ENCODE measurements around the gene BLACAT1. TPM values are rescaled to one million over a fixed set of nuclear protein-coding genes. Genes with fewer than 3 reads are reported as not detected.
"Not testable (repeated sequence)": the region's sequence is repeated elsewhere in the genome, so short reads cannot be mapped to it uniquely, and the experiment has no call there.

Gene BLACAT1
- total RNA-seq, 1 experiment from 2014 or later: 13.5 TPM

DNA sequence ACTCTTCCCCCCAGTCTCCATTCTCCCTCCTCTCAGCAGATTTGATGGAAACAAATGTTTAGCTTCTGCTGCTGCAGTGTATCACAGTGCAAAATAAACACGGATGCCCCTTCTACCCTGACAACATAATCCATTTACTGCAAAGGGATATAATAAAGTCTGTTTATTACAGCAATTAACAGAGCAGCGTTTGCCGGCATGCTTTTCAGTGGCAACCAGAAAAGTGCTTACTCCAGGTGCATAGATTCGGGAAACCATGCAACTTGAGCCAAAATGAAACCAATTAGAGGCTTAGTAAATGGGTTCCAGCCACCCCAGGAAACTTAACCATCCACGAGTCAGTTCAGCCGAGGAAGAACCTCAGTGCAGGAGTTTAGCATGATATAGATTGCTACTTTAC lies 21.1 kb downstream of the BLACAT1 start:
- ChIA-PET POLR2A (ENCODE audit: unreplicated experiment) (interaction anchor here (0.7 kb wide), 1 partner anchor 114 kb away, joined by 5 read pairs; no protein-coding TSS in a partner anchor), CTCF (no interaction called here)
- Histone ChIP-seq H3K4me2 (no peak overlapping the region), H3K9me2 (ENCODE audit: insufficient read depth) (no peaks in the 10 kb centered on the region), H2AFZ (no peak overlapping the region), H3K9me3 (ENCODE audit: insufficient read depth, low read depth) (no peaks in the 10 kb centered on the region), H3K79me2 (ENCODE audit: low read depth) (no peaks in the 10 kb centered on the region), H3K4me3 (no peak overlapping the region), H3K36me3 (ENCODE audit: low read depth) (no peaks in the 10 kb centered on the region), H3K4me1 (replicated peaks; ENCODE audit: insufficient read depth) (no peaks in the 10 kb centered on the region), H4K20me1 (ENCODE audit: insufficient read depth) (no peaks in the 10 kb centered on the region), H3F3A (ENCODE audit: insufficient read depth, low read depth) (0 out of 2 replicates have a peak, but pooled peaks cover 5% of the 10 kb centered on the region), H3K27me3 (ENCODE audit: insufficient read depth, low read depth) (peaks cover 6% of the 10 kb centered on the region; the same call in 1 of the 2 replicates), H3K27ac (no peak overlapping the region)
- TF ChIP-seq, protein P1, sequence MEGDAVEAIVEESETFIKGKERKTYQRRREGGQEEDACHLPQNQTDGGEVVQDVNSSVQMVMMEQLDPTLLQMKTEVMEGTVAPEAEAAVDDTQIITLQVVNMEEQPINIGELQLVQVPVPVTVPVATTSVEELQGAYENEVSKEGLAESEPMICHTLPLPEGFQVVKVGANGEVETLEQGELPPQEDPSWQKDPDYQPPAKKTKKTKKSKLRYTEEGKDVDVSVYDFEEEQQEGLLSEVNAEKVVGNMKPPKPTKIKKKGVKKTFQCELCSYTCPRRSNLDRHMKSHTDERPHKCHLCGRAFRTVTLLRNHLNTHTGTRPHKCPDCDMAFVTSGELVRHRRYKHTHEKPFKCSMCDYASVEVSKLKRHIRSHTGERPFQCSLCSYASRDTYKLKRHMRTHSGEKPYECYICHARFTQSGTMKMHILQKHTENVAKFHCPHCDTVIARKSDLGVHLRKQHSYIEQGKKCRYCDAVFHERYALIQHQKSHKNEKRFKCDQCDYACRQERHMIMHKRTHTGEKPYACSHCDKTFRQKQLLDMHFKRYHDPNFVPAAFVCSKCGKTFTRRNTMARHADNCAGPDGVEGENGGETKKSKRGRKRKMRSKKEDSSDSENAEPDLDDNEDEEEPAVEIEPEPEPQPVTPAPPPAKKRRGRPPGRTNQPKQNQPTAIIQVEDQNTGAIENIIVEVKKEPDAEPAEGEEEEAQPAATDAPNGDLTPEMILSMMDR (conservative IDR thresholded peaks at IDR 0.05): no peak
- no peak for TF ChIP-seq EZH2 (IDR thresholded peaks at IDR 0.05; ENCODE audit: low read depth)
- DNase-seq: no peak
- BruUV-seq (replicated peaks): no TSS peak
- intact Hi-C loops (cut with micrococcal nuclease; ENCODE audit: unreplicated experiment): no loop called here

DNA sequence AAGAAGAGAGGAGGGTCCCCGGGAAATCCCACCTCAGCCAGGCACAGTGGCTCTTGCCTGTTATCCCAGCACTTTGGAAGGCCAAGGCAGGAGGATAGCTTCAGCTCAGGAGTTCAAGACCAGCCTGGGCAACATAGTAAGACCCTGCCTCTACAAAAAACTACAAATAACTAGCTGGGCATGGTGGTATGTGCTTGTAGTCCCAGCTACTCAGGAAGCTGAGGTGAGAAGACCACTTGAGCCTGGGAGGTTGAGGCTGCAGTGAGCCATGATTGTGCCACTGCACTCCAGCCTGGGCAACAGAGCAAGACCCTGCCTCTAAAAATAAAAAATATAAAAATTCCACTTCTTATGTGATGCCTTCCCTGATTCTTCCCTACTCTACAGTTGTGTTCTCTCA lies 23.2 kb downstream of the BLACAT1 start:
- H3K27me3 ChIP-seq (ENCODE audit: insufficient read depth, low read depth): peaks cover 21% of the 10 kb centered on the region; the same call in 1 of the 2 replicates
- BruUV-seq (replicated peaks); H3K4me1 ChIP-seq (replicated peaks; ENCODE audit: insufficient read depth); H3K9me2 ChIP-seq (ENCODE audit: insufficient read depth); H3F3A ChIP-seq (ENCODE audit: insufficient read depth, low read depth); DNase-seq; H3K4me2 ChIP-seq; H2AFZ ChIP-seq; CTCF ChIA-PET; H4K20me1 ChIP-seq (ENCODE audit: insufficient read depth); H3K36me3 ChIP-seq (ENCODE audit: low read depth); H3K9me3 ChIP-seq (ENCODE audit: insufficient read depth, low read depth); H3K4me3 ChIP-seq; intact Hi-C loops (cut with micrococcal nuclease; ENCODE audit: unreplicated experiment); H3K79me2 ChIP-seq (ENCODE audit: low read depth); H3K27ac ChIP-seq: not testable (repeated sequence)
- POLR2A ChIA-PET (ENCODE audit: unreplicated experiment): interaction anchor here (0.7 to 1.0 kb wide), 2 partner anchors 17 to 88 kb away, joined by 4 to 6 read pairs; no protein-coding TSS in a partner anchor

DNA sequence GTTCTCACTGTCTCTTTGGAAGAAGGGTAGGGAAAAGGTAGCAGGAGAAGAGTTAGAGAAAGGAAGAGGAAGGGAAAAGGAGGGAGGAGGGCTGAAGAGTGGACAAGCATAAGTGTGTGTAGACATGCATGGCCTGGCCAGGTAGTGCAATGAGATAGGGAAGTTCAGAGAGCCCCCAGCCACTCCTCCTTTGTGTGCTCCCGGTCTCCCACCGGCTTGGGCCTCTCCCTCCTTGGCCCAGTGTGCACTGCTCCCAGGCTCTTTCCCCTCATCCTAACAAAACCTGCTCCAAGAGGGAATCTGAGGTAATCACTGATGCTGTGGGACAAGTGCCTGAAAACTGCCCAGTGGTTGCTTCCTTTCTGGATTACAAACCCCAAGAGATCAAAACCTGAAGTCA lies 23.7 kb downstream of the BLACAT1 start:
- ChIA-PET POLR2A (ENCODE audit: unreplicated experiment) (interaction anchor here (0.7 kb wide), 1 partner anchor 89 kb away, joined by 6 read pairs; no protein-coding TSS in a partner anchor), CTCF (interaction anchor here (0.7 kb wide), 1 partner anchor 23 kb away, joined by 3 read pairs; no protein-coding TSS in a partner anchor)
- Histone ChIP-seq H3K4me1 (replicated peaks; ENCODE audit: insufficient read depth) (no peaks in the 10 kb centered on the region), H3K27me3 (ENCODE audit: insufficient read depth, low read depth) (peaks cover 21% of the 10 kb centered on the region; the same call in 1 of the 2 replicates), H3K9me3 (ENCODE audit: insufficient read depth, low read depth) (no peaks in the 10 kb centered on the region), H3K79me2 (ENCODE audit: low read depth) (no peaks in the 10 kb centered on the region), H3F3A (ENCODE audit: insufficient read depth, low read depth) (0 out of 2 replicates have a peak, but pooled peaks cover 5% of the 10 kb centered on the region), H3K27ac (no peak overlapping the region), H3K4me3 (no peak overlapping the region), H3K9me2 (ENCODE audit: insufficient read depth) (no peaks in the 10 kb centered on the region), H3K36me3 (ENCODE audit: low read depth) (no peaks in the 10 kb centered on the region), H2AFZ (no peak overlapping the region), H4K20me1 (ENCODE audit: insufficient read depth) (no peaks in the 10 kb centered on the region), H3K4me2 (no peak overlapping the region)
- no TSS peak for BruUV-seq (replicated peaks)
- DNase-seq: no peak
- intact Hi-C loops (cut with micrococcal nuclease; ENCODE audit: unreplicated experiment): no loop called here
- TF ChIP-seq, protein P1 (conservative IDR thresholded peaks at IDR 0.05): no peak
- TF ChIP-seq EZH2 (IDR thresholded peaks at IDR 0.05; ENCODE audit: low read depth): no peak
